ENCODE results near the gene SLC39A2.
"Not testable (repeated sequence)": the region's sequence is repeated elsewhere in the genome, so short reads cannot be mapped to it uniquely, and the experiment has no call there.

SLC39A2 gene

DNA sequence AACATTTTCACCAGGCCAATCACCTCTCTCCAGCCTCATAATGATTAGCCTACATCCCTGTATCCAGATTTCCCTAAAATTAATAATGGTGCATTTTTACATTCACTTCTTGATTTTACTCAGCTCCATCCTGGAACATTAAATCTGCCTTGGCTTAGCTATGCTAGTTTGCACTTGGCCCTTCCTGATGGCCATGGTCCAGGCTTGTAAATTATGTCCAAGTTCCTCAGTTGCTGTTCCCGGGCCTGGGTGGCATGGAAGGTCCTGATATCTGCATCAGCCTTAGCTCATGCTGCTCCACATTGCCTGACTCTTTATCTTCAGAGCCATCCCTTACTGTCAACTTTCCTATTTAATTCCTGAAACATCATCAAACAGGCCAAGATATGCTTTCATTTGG, 20.4 kb upstream of the SLC39A2 start:
- H3K9ac ChIP-seq (ENCODE audit: low read depth, low read length), result no peak overlapping the region
- H3K4me1 ChIP-seq (ENCODE audit: insufficient read depth, low read length), result no peaks in the 10 kb centered on the region
- H3K4me3 ChIP-seq (ENCODE audit: low read length), result no peak overlapping the region
- H3K27ac ChIP-seq (ENCODE audit: low read length), result no peak overlapping the region
- no peaks in the 10 kb centered on the region for H3K36me3 ChIP-seq (ENCODE audit: insufficient read depth, low read depth, low read length)
- 0 out of 2 replicates have a peak, but pooled peaks cover under 1% of the 10 kb centered on the region for H3K27me3 ChIP-seq (ENCODE audit: insufficient read depth, low read length)
- no peaks in the 10 kb centered on the region for H3K9me3 ChIP-seq (ENCODE audit: insufficient read depth, low read depth, low read length)

- H3K4me3 ChIP-seq (ENCODE audit: low read length), result no peak overlapping the region
- H3K27ac ChIP-seq (ENCODE audit: low read length), result no peak overlapping the region
- H3K27me3 ChIP-seq (ENCODE audit: insufficient read depth, low read length), result 0 out of 2 replicates have a peak, but pooled peaks cover 5% of the 10 kb centered on the region
- H3K9ac ChIP-seq (ENCODE audit: low read depth, low read length), result no peak overlapping the region
- no peaks in the 10 kb centered on the region for H3K4me1 ChIP-seq (ENCODE audit: insufficient read depth, low read length)
- H3K36me3 ChIP-seq (ENCODE audit: insufficient read depth, low read depth, low read length), result no peaks in the 10 kb centered on the region
- no peaks in the 10 kb centered on the region for H3K9me3 ChIP-seq (ENCODE audit: insufficient read depth, low read depth, low read length)
Measured at GRCh38 chr14:20980906-20981305, 18.2 kb upstream of the SLC39A2 start.

DNA sequence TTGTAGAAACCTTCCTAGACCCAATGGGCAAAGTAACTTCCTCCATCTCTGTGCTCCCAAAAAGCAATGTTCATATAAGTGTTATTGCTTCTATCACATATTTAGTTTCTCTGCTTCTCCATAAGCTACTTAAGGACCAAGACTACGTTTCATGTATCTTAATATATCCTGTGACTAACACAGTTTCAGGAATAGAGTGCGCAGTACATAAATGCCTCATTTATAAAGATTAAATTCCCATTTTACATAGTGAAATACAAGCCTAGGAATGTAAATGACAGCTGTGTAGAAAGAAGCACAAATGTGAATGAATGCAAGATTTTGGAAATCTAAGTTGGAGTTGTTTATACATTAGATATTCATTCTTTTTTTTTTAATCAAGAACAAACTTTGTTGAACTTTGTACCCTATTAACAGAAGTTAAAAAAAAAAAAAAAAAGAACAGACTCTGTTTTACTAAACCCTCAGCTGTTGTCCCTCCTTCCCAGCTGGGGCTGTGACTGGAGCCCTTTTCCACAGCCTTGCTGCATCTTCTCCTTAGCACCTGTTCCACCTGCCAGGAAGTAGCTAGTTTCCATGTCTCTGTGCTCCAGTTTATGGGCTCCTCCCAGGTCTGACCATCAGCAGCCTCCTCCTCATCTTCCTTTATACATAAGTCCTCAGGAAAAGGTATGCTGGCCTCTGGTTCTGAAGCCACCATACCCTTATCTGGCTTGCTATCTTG, 16.3 kb upstream of the SLC39A2 start:
- Histone ChIP-seq H3K27me3 (ENCODE audit: insufficient read depth, low read length) (0 out of 2 replicates have a peak, but pooled peaks cover 5% of the 10 kb centered on the region), H3K9me3 (ENCODE audit: insufficient read depth, low read depth, low read length) (no peaks in the 10 kb centered on the region), H3K36me3 (ENCODE audit: insufficient read depth, low read depth, low read length) (no peaks in the 10 kb centered on the region), H3K4me3 (ENCODE audit: low read length) (no peak overlapping the region), H3K9ac (ENCODE audit: low read depth, low read length) (no peak overlapping the region), H3K27ac (ENCODE audit: low read length) (no peak overlapping the region), H3K4me1 (ENCODE audit: insufficient read depth, low read length) (no peaks in the 10 kb centered on the region)

DNA sequence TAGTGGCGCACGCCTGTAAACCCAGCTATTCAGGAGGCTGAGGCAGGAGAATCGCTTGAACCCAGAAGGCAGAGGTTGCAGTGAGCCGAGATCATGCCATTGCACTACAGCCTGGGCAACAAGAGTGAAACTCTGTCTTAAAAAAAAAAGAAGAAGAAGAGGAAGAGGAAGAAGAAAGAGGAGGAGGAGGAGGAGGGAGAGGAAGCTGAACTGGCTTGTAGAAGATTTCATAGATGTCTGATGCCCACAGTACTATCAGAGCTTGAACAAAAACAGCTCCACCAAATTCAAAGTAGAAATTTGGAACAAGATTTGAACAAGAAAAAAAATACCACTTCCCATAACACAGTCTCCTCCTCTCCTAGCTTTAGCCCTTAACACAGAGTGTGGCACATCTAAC, 13.4 kb upstream of the SLC39A2 start:
- not testable (repeated sequence) for H3K4me1 ChIP-seq (ENCODE audit: insufficient read depth, low read length); H3K27ac ChIP-seq (ENCODE audit: low read length); H3K9me3 ChIP-seq (ENCODE audit: insufficient read depth, low read depth, low read length)

GRCh38 chr14:20986811-20987210, 12.3 kb upstream of the SLC39A2 start:
- Histone ChIP-seq H3K4me3 (ENCODE audit: low read length) (no peak overlapping the region), H3K9me3 (ENCODE audit: insufficient read depth, low read depth, low read length) (no peaks in the 10 kb centered on the region), H3K4me1 (ENCODE audit: insufficient read depth, low read length) (no peaks in the 10 kb centered on the region), H3K36me3 (ENCODE audit: insufficient read depth, low read depth, low read length) (peaks cover 3% of the 10 kb centered on the region; the same call in 1 of the 2 replicates), H3K27me3 (ENCODE audit: insufficient read depth, low read length) (0 out of 2 replicates have a peak, but pooled peaks cover 5% of the 10 kb centered on the region), H3K9ac (ENCODE audit: low read depth, low read length) (no peak overlapping the region), H3K27ac (ENCODE audit: low read length) (no peak overlapping the region)

More for the DNA sequence above, 13.4 kb upstream of the SLC39A2 start:
- not testable (repeated sequence) for H3K4me3 ChIP-seq (ENCODE audit: low read length); H3K27me3 ChIP-seq (ENCODE audit: insufficient read depth, low read length); H3K36me3 ChIP-seq (ENCODE audit: insufficient read depth, low read depth, low read length); H3K9ac ChIP-seq (ENCODE audit: low read depth, low read length)

- Histone ChIP-seq H3K27ac (ENCODE audit: low read length) (peak overlapping the region; percentile 45), H3K9ac (ENCODE audit: low read depth, low read length) (peak overlapping the region; percentile 66; the same call in 1 of the 2 replicates), H3K4me3 (ENCODE audit: low read length) (peak overlapping the region; percentile 69), H3K36me3 (ENCODE audit: insufficient read depth, low read depth, low read length) (peaks cover 24% of the 10 kb centered on the region), H3K4me1 (ENCODE audit: insufficient read depth, low read length) (no peaks in the 10 kb centered on the region), H3K9me3 (ENCODE audit: insufficient read depth, low read depth, low read length) (no peaks in the 10 kb centered on the region), H3K27me3 (ENCODE audit: insufficient read depth, low read length) (0 out of 2 replicates have a peak, but pooled peaks cover 3% of the 10 kb centered on the region)
Measured at GRCh38 chr14:20988717-20989470, 10.2 kb upstream of the SLC39A2 start.

- Histone ChIP-seq H3K4me3 (ENCODE audit: low read length) (peak overlapping the region; percentile 69), H3K9me3 (ENCODE audit: insufficient read depth, low read depth, low read length) (no peaks in the 10 kb centered on the region), H3K4me1 (ENCODE audit: insufficient read depth, low read length) (no peaks in the 10 kb centered on the region), H3K27me3 (ENCODE audit: insufficient read depth, low read length) (no peaks in the 10 kb centered on the region), H3K36me3 (ENCODE audit: insufficient read depth, low read depth, low read length) (peaks cover 29% of the 10 kb centered on the region), H3K27ac (ENCODE audit: low read length) (peak overlapping the region; percentile 45), H3K9ac (ENCODE audit: low read depth, low read length) (peak overlapping the region; percentile 66; the same call in 1 of the 2 replicates)
Measured at GRCh38 chr14:20989471-20989786, 9.7 kb upstream of the SLC39A2 start.

DNA sequence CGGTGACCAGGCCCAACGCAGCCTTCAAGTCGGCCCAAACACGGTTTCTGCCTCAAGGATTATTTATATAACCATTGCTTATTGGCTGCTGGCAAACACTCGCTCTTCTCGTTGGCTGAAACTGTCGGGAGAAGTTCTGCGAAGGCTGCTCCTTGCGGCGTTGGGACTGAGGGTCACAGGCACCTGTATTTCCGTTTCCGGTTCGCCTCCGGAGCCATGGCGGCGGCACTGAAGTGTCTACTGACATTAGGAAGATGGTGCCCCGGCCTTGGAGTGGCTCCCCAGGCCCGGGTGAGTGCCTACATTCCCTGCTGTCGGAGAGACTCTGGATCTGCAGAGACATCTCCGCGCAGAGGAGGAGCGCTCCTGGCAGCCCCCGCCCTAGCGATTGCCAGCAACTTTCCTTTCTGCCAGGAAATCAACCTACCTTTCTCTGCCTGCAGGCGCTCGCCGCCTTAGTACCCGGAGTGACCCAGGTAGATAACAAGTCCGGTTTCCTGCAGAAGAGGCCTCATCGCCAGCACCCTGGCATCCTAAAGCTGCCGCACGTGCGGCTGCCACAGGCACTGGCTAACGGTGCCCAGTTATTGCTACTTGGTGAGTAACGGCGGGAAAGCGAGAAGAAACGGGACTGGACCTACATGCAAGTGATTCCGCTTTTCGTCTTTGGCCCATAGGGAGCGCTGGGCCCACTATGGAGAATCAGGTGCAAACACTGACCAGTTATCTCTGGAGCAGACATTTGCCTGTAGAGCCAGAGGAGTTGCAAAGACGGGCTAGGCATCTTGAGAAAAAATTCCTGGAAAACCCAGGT, 9.1 kb upstream of the SLC39A2 start, which contains the start of gene METTL17:
Gene METTL17 (plus strand): TSS at position 194 of the 814 bp plus-strand sequence. CDS start 23 bp downstream, at position 217.
- peak within 1 kb of the TSS; percentile 85; the same call in 1 of the 2 replicates for H3K9ac ChIP-seq (ENCODE audit: low read depth, low read length)
- peak within 1 kb of the TSS; percentile 45 for H3K27ac ChIP-seq (ENCODE audit: low read length)
- H3K4me3 ChIP-seq (ENCODE audit: low read length), result peak within 1 kb of the TSS; percentile 93
- H3K4me1 ChIP-seq (ENCODE audit: insufficient read depth, low read length), result no peaks in the 10 kb centered on the region
- peaks cover 35% of the 10 kb centered on the region for H3K36me3 ChIP-seq (ENCODE audit: insufficient read depth, low read depth, low read length)
- H3K27me3 ChIP-seq (ENCODE audit: insufficient read depth, low read length), result no peaks in the 10 kb centered on the region
- H3K9me3 ChIP-seq (ENCODE audit: insufficient read depth, low read depth, low read length), result no peaks in the 10 kb centered on the region

DNA sequence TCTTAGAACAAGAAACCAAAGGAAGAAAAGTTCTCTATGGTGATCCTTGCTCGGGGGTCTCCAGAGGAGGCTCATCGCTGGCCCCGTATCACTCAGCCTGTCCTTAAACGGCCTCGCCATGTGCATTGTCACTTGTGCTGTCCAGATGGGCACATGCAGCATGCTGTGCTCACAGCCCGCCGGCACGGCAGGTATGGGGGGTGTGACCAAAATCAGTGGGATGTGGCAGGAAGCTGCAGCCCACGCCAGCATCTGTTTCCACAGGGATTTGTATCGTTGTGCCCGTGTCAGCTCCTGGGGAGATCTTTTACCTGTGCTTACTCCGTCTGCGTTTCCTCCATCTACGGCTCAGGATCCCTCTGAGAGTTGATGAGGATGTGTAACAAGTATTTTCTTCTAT, 2.6 kb upstream of the SLC39A2 start:
- H3K4me1 ChIP-seq (ENCODE audit: insufficient read depth, low read length), result peaks cover 5% of the 10 kb centered on the region; the same call in 1 of the 2 replicates
- H3K27ac ChIP-seq (ENCODE audit: low read length), result no peak overlapping the region
- H3K36me3 ChIP-seq (ENCODE audit: insufficient read depth, low read depth, low read length), result peaks cover 59% of the 10 kb centered on the region
- no peaks in the 10 kb centered on the region for H3K27me3 ChIP-seq (ENCODE audit: insufficient read depth, low read length)
- no peaks in the 10 kb centered on the region for H3K9me3 ChIP-seq (ENCODE audit: insufficient read depth, low read depth, low read length)
- no peak overlapping the region for H3K9ac ChIP-seq (ENCODE audit: low read depth, low read length)
- H3K4me3 ChIP-seq (ENCODE audit: low read length), result no peak overlapping the region

- no peak overlapping the region for H3K4me3 ChIP-seq (ENCODE audit: low read length)
- no peaks in the 10 kb centered on the region for H3K27me3 ChIP-seq (ENCODE audit: insufficient read depth, low read length)
- no peak overlapping the region for H3K27ac ChIP-seq (ENCODE audit: low read length)
- peaks cover 5% of the 10 kb centered on the region; the same call in 1 of the 2 replicates for H3K4me1 ChIP-seq (ENCODE audit: insufficient read depth, low read length)
- no peak overlapping the region for H3K9ac ChIP-seq (ENCODE audit: low read depth, low read length)
- H3K36me3 ChIP-seq (ENCODE audit: insufficient read depth, low read depth, low read length), result peaks cover 53% of the 10 kb centered on the region
- no peaks in the 10 kb centered on the region for H3K9me3 ChIP-seq (ENCODE audit: insufficient read depth, low read depth, low read length)
Measured at GRCh38 chr14:20997115-20997514, 2.0 kb upstream of the SLC39A2 start.

- H3K27me3 ChIP-seq (ENCODE audit: insufficient read depth, low read length), result no peaks in the 10 kb centered on the region
- H3K27ac ChIP-seq (ENCODE audit: low read length), result no peak overlapping the region
- no peak overlapping the region for H3K4me3 ChIP-seq (ENCODE audit: low read length)
- H3K36me3 ChIP-seq (ENCODE audit: insufficient read depth, low read depth, low read length), result peaks cover 49% of the 10 kb centered on the region
- no peak overlapping the region for H3K9ac ChIP-seq (ENCODE audit: low read depth, low read length)
- peaks cover 5% of the 10 kb centered on the region; the same call in 1 of the 2 replicates for H3K4me1 ChIP-seq (ENCODE audit: insufficient read depth, low read length)
- no peaks in the 10 kb centered on the region for H3K9me3 ChIP-seq (ENCODE audit: insufficient read depth, low read depth, low read length)
Measured at GRCh38 chr14:20997564-20997963, 1.5 kb upstream of the SLC39A2 start.
